HepG2 (cell line): ENCODE results near the gene RBL1. TPM values are rescaled to one million over a fixed set of nuclear protein-coding genes. Genes with fewer than 3 reads are reported as not detected.
A peak's percentile ranks its signal among the peaks of the same experiment; 100 is the strongest.

Experiments used
- AHDC1 ChIP-seq: sonication (generic); formaldehyde crosslinking; IDR thresholded peaks from 2 replicates; pipeline ENCODE4 v1.5.1; 2020; ENCODE audit warnings: mild to moderate bottlenecking, missing genetic modification reagents, borderline replicate concordance
- FOXA3 ChIP-seq: IDR thresholded peaks from 2 replicates; pipeline ENCODE4 v1.6.1; 2016; ENCODE audit warnings: missing genetic modification reagents, missing compliant biosample characterization
- FOXJ3 ChIP-seq: sonication (generic); formaldehyde crosslinking; IDR thresholded peaks from 2 replicates; pipeline ENCODE4 v1.4.0; 2020; ENCODE audit warnings: missing genetic modification reagents, mild to moderate bottlenecking, borderline replicate concordance
- FOXO1 ChIP-seq: sonication (generic); formaldehyde crosslinking; IDR thresholded peaks from 2 replicates; pipeline ENCODE4 v1.4.0; 2020; ENCODE audit warnings: missing genetic modification reagents
- KDM3A ChIP-seq: IDR thresholded peaks from 2 replicates; pipeline ENCODE4 v1.6.1; 2018; ENCODE audit warnings: low read depth, missing compliant biosample characterization
- KLF12 ChIP-seq: sonication (generic); formaldehyde crosslinking; IDR thresholded peaks from 2 replicates; pipeline ENCODE4 v1.4.0; 2020; ENCODE audit warnings: missing genetic modification reagents, borderline replicate concordance
- MEIS1 ChIP-seq: sonication (generic); formaldehyde crosslinking; IDR thresholded peaks from 2 replicates; pipeline ENCODE4 v1.9.0; 2021; ENCODE audit warnings: mild to moderate bottlenecking, missing genetic modification reagents, moderate library complexity, borderline replicate concordance
- MTA3 ChIP-seq: sonication (generic); formaldehyde crosslinking; IDR thresholded peaks from 2 replicates; pipeline ENCODE4 v1.4.0; 2020; ENCODE audit warnings: missing genetic modification reagents
- PBX3 ChIP-seq: sonication (generic); formaldehyde crosslinking; IDR thresholded peaks from 2 replicates; pipeline ENCODE4 v1.8.1; 2023; ENCODE audit warnings: missing genetic modification reagents, inconsistent platforms, borderline replicate concordance
- SALL2 ChIP-seq: sonication (generic); formaldehyde crosslinking; IDR thresholded peaks from 2 replicates; pipeline ENCODE4 v1.8.1; 2023; ENCODE audit warnings: mild to moderate bottlenecking, missing genetic modification reagents, inconsistent platforms
- SSRP1 ChIP-seq: IDR thresholded peaks from 2 replicates; pipeline ENCODE4 v1.6.1; 2016; ENCODE audit warnings: control low read depth
- ZNF207 ChIP-seq: fragments of 450-650 bp; IDR thresholded peaks from 2 replicates; pipeline ENCODE4 v1.6.1; 2016; ENCODE audit warnings: antibody characterized with exemption, borderline replicate concordance
- ZNF367 ChIP-seq: sonication (generic); formaldehyde crosslinking; IDR thresholded peaks from 2 replicates; pipeline ENCODE4 v1.4.0; 2020; ENCODE audit warnings: missing genetic modification reagents, borderline replicate concordance
- ZNF432 ChIP-seq: sonication (generic); formaldehyde crosslinking; IDR thresholded peaks from 2 replicates; pipeline ENCODE4 v1.5.0; 2020; ENCODE audit warnings: missing genetic modification reagents, mild to moderate bottlenecking, borderline replicate concordance
- ZNF580 ChIP-seq: IDR thresholded peaks from 2 replicates; pipeline ENCODE4 v1.6.1; 2016; ENCODE audit warnings: low read depth, borderline replicate concordance
- ZNF776 ChIP-seq: sonication (generic); formaldehyde crosslinking; IDR thresholded peaks from 2 replicates; pipeline ENCODE4 v1.4.0; 2020; ENCODE audit warnings: mild to moderate bottlenecking, missing genetic modification reagents
- ZUFSP ChIP-seq: sonication (generic); formaldehyde crosslinking; IDR thresholded peaks from 2 replicates; pipeline ENCODE4 v1.9.0; 2021; ENCODE audit warnings: missing genetic modification reagents, mild to moderate bottlenecking, borderline replicate concordance
- polyA plus RNA-seq, 8 experiments: library from polyadenylated mRNA; depleted of rRNA in 3 of 8; stranded (reverse) in 7 of 8; unstranded in 1 of 8; fragments of >200 nt; fragmentation: Illumina TruSeq in 4 of 8; extraction: Trizol in 4 of 8; gene quantifications; 2 replicates each; pipeline versions ENCODE4 v1.2.1 to v1.2.3, GENCODE V29; 2011 to 2016; ENCODE audit warnings: low read depth in 4 of 8, missing spikeins in 1 of 8, mixed read lengths in 1 of 8; ENCODE audit not compliant: insufficient read depth in 1 of 8
- total RNA-seq, 5 experiments: library from RNA; depleted of rRNA; stranded (reverse); fragments of >200 nt; fragmentation: Illumina TruSeq; extraction: Trizol; gene quantifications; 2 replicates each; pipeline ENCODE4 v1.2.3, GENCODE V29; 2016; ENCODE audit warnings: low read depth in 1 of 5

The RBL1 gene
- total and polyA plus RNA-seq, 2 of the 13 experiments (the other 11 are each of a cell fraction or from before 2014, with no cell fraction given), result 6.0 to 27.5 TPM

- no peak; the same call in 1 of the 2 replicates for TF ChIP-seq KLF12 (CRISPR knock-in tag)
- no peak for TF ChIP-seq MTA3 (CRISPR knock-in tag)
- TF ChIP-seq SALL2, result peak; percentile 30; the same call in 1 of the 2 replicates
- no peak for TF ChIP-seq SSRP1 (CRISPR knock-in tag)
- peak; percentile 25; the same call in 1 of the 2 replicates for TF ChIP-seq ZNF776
- no peak; the same call in 1 of the 2 replicates for TF ChIP-seq FOXA3 (CRISPR knock-in tag)
- peak; percentile 24; the same call in 1 of the 2 replicates for TF ChIP-seq FOXJ3 (CRISPR knock-in tag)
- TF ChIP-seq ZNF432 (CRISPR knock-in tag), result no peak; the same call in 1 of the 2 replicates
- TF ChIP-seq PBX3 (CRISPR knock-in tag), result no peak
- TF ChIP-seq ZNF367 (CRISPR knock-in tag), result peak; percentile 25; the same call in 1 of the 2 replicates
- TF ChIP-seq ZUFSP (CRISPR knock-in tag), result no peak
- TF ChIP-seq FOXO1, result peak; percentile 34
- TF ChIP-seq AHDC1, result no peak
- no peak for TF ChIP-seq ZNF207
- TF ChIP-seq ZNF580 (CRISPR knock-in tag), result peak; percentile 91
- TF ChIP-seq KDM3A (CRISPR knock-in tag), result peak; percentile 85
- peak; percentile 99 for TF ChIP-seq MEIS1
These were observed 144.4 kb downstream of the RBL1 start, which contains the start of gene SAMHD1 (continued) for GRCh38 chr20:36951198-36951978.
